ACHN (cell line): Measurements from ENCODE around the gene GLDC.
A peak's percentile ranks its signal among the peaks of the same experiment; 100 is the strongest.
"Not testable (repeated sequence)": the region's sequence is repeated elsewhere in the genome, so short reads cannot be mapped to it uniquely, and the experiment has no call there.

ENCODE experiments used
- DNase-seq: peaks from one replicate; pipeline ENCODE4 v3.0.0-alpha.2; 2015
- in situ Hi-C: cut with HindIII; loops from 2 replicates; pipeline ENCODE4 v1.10.0; 2017; ENCODE audit warnings: low sequenced_read_pairs, low pct_ligation_motif_present, low pct_unique_long_range_greater_than_20kb

GLDC gene

GRCh38 chr9:6645355-6646292 lies at the start of gene GLDC:
Gene GLDC (minus strand): TSS chr9:6645729. CDS start chr9:6645499, 230 bp downstream.
- in situ Hi-C loops, result no loop called here
- peak; percentile 94 for DNase-seq

DNA sequence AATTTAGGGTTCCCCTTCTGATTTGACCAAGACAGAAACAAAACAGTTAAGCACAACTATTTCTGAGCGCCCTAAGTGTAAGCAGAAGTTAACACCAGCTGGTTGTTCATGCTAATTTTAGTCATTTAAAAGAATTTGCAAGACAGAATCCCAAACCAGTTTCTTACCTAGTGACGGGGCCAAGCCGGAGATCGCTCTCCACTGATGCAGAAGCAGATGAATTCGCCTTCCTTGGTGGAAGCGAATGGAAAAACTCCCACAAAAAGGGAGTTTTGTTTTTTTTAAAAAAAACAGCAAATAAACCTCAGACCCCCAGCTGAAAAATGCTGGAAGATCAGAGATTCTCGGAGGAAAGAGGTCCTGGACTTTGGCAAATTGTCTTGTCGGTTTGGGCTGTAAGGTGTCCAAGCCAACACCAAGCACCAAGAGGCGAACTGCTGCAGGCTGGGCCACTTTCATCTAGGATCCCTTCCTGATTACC lies 47.4 kb upstream of the GLDC start:
- in situ Hi-C loops, result no loop called here
- DNase-seq, result no peak

DNA sequence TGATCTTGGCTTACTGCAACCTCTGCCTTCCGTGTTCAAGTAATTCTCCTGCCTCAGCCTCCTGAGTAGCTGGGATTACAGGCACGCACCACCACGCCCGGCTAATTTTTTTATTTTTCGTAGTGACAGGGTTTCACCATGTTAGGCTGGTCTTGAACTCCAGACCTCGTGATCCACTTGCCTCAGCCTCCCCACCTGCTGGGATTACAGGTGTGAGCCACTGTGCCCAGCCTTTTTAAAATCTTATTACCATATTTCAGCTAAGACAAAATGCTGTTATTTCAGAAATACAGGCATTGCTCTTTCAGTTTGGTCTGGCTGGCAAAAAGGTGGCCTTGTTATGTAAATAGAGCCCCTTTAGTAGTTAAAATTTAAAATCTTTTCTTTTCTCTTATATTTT lies 46.9 kb upstream of the GLDC start:
- no peak for DNase-seq

GRCh38 chr9:6690675-6691070 lies 45.1 kb upstream of the GLDC start:
- in situ Hi-C loops, result not testable (repeated sequence)

More for the DNA sequence above, 46.9 kb upstream of the GLDC start:
- in situ Hi-C loops, result no loop called here

DNA sequence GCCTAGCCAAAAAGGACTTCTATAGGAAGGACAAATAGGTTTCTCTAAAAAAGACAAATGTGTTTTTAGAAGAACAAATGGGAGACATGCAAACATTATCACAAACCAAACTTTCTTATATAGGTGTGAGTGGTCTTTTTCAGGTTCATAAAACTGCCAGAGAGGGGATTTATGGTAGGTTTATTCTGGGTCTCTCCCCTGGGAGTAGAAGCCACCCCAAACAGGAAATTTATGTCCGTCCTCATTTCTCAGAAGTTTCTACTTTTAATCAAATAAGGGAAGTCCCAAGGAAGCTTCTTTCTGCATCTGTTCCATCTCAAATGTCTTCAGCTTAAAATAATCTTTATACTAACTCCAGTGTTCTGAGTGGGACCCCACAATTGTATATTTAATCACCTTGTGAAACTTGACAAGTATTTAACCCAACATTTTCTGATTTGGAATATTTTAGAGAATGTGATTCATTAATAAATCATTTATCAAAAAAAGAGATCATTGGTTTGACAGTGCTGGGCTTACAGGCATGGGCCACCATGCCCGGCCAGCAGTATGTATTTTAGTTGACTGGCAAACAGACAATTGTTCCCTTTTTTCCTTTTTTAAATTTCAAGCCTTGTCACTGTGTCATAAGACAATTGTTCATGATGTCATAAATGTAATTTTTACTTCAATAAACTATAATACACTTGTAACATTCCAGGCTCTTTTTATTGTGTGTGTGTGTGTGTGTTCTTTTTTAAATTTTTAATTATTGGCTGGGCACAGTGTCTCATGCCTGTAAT lies 44.6 kb upstream of the GLDC start:
- in situ Hi-C loops, result no loop called here
- no peak for DNase-seq

More at GRCh38 chr9:6690675-6691070, 45.1 kb upstream of the GLDC start:
- not testable (repeated sequence) for DNase-seq

DNA sequence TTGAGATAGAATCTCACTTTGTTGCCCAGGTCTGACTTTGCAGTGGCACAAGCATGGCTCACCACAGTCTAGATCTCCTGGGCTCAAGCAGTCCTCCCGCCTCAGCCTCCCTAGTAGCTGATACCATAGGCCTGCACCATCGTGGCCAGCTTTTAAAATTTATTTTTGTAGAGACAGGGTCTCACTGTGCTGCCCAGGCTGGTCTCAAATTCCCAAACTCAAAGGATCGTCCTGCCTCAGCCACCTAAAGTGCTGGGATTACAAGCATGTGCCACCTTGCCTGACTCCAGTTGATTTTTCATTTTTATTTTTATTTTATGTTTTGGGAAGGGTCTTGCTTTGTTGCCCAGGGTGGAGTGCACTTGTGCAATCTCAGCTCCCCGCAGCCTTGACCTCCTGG lies 41.7 kb upstream of the GLDC start:
- in situ Hi-C loops, result no loop called here
- no peak for DNase-seq

DNA sequence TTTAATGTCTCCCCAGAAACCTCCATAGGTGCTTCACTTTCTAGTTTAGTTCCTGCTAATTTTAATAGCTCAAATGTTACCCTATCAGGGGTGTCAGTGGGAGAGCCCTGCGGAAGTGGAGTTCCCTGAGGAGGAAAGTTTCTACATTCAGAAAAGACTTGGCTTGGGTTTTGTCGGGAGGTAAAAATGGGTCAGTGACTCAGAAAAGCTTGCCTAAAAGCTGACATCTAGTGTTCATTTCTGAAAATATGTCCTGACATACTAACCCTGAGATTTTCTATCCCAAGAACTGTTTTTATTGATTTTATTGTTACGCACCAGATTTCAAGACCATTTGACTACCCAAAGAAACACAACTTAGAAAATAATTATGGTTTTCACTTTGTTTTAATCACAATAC lies 40.9 kb upstream of the GLDC start:
- in situ Hi-C loops, result no loop called here
- peak; percentile 32 for DNase-seq

DNA sequence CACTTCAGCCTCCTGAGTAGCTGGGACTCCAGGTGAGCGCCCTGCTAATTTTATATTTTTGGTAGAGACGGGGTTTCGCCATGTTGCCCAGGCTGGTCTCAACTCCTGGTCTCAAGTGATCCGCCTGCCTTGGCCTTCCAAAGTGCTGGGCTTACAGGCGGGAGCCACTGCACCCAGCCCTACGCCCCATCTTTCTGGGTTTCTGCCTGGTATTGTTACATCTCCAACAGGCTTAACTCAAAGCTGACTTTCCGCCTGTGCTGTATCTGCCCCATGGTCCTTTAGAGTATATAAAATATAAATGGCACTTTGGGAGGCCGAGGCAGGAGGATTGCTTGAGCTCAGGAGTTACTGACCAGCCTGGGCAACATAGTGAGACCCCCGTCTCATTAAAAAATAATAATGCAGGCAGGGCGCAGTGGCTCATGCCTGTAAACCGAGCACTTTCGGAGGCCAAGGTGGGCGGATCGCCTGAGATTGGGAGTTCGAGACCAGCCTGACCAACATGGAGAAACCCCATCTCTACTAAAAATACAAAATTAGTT lies 36.5 kb upstream of the GLDC start:
- DNase-seq, result no peak
- in situ Hi-C loops, result no loop called here

GRCh38 chr9:6681147-6681956 lies 35.8 kb upstream of the GLDC start:
- in situ Hi-C loops, result no loop called here
- DNase-seq, result peak; percentile 97

DNA sequence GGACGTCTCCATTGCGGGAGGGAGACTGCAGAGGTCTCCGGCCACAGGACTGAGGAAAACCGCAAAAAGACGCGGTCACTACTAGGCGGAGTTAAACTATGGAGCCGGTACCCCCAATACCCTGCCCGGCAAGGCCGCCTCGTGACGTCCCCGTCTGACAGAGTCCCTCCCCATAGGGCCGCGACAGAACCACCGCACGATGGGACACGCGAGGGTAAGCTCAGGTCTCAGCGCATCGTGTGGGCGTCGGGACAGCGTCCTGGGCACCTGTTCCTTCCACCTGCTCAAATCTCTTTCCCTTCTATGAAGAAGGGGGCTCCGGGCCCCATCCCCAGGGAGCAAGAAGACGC lies 35.2 kb upstream of the GLDC start:
- in situ Hi-C loops, result no loop called here
- peak; percentile 77 for DNase-seq

GRCh38 chr9:6677803-6678202 lies 32.3 kb upstream of the GLDC start:
- in situ Hi-C loops, result no loop called here
- no peak for DNase-seq

- DNase-seq, result no peak
- in situ Hi-C loops, result no loop called here
Measured at GRCh38 chr9:6676254-6676921, 30.9 kb upstream of the GLDC start.

DNA sequence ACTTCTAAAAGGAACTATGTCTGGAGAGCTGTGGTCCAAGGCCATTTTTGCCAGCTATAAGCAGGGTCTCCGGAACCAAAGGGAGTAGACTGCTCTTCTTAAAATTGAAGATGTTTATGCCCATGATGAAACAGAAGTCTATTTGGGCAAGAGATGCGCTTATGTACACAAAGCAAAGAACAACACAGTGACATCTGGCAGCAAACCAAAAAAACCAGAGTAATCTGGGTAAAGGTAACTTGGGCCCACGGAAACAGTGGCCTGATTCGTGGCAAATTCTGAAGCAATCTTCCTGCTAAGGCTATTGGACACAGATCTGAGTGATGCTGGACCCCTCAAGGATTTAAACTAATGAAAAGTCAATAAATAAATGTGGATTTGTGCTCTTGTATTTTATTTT lies 29.7 kb upstream of the GLDC start:
- no peak for DNase-seq
- in situ Hi-C loops, result no loop called here

DNA sequence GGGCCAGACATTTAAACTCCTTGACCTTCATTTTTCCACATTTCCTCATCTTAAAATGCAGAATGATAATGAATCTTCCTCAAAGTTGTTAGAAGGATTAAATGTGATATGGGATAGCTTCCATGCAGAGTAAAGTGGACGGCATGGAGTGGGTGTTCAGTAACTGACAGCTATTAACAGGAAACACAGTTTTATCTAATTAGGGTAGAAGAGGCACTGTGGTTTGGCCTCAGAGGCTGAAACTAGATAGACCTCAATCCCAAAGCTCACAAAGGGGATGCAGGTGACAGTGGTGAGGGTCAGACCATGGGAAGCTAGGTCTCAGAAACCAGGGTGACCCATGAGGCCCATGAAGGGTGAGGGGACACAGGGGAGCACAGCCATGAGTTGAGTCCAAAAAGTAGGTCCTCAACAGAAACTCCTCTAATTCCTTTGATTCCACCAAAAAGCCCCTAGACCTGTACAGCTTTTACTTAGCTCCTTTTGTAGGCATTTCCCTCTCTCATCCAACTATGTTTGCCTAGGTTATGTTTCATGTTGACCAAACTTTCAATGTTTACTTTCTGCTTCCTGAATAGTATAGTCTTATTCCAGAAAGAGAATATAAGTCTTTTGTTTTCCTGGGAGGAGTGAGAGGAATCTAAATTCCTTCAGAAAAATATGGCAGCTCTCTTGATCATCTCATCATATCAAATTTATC lies 27.9 kb upstream of the GLDC start:
- DNase-seq, result no peak

DNA sequence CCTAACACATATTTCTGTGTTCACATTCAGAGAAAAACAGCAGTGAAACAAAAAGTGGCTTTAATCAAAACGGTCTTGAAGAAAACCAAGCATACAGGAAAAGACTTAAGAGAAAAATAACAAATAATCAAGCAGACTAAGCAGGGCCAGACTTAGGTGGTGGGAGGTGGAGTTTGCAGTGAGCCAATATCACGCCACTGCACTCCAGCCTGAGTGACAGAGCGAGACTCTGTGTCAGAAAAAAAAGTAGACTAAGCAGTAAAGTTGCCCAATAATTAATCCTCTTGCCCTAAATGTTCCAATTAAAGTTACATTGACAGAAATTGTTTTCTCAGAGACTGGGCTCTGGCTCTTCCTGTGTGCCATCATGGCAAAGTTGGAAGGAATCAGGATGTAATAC lies 26.6 kb upstream of the GLDC start:
- DNase-seq, result no peak
- in situ Hi-C loops, result no loop called here

More for the DNA sequence above, 27.9 kb upstream of the GLDC start:
- in situ Hi-C loops, result no loop called here

GRCh38 chr9:6671416-6671815 lies 25.9 kb upstream of the GLDC start:
- no peak for DNase-seq
- in situ Hi-C loops, result no loop called here

DNA sequence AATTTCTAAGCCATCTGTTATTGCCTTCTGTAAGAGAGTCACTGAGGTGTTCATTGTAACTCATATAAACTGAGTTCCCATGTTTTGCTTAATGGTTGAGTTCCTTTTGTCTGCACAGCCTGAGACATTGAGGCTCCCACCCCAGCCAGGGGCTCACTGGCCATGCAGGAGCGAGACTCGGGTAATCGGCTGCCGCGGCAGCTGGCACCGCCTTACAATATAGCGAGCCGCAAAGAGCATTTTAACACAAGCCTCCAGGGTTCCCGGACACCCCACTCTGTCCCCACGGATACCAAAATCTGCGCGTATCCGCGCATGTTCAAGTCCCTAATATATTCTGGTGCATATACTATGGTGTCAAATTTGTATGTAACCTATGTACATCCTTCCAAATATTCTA lies 24.4 kb upstream of the GLDC start:
- in situ Hi-C loops, result no loop called here
- DNase-seq, result no peak
